PC-3 (cell line): ENCODE measurements around the gene AGXT. TPM values are rescaled to one million over a fixed set of nuclear protein-coding genes. Genes with fewer than 3 reads are reported as not detected.

Experiments
- ATAC-seq: fragments of 200-7000 bp; cut with Tn5 transposase; 2 replicates; pipeline ENCODE4 v1.9.1; 2020; ENCODE audit warnings: mild to moderate bottlenecking, moderate library complexity
- BruUV-seq: library from RNA; stranded (reverse); fragments of 400-500 nt; replicated peaks from 2 replicates; lab custom pipeline; 2021; lab: Mats Ljungman, UMichigan
- CTCF ChIA-PET: fragments of 300-600 bp; sonication (Branson Sonifier 250); formaldehyde crosslinking; loops from one replicate; lab custom pipeline; 2022; ENCODE audit warnings: antibody characterized with exemption; lab: Charles Lee
- POLR2A ChIA-PET: fragments of 300-600 bp; sonication (Branson Sonifier 250); formaldehyde crosslinking; loops from one replicate; lab custom pipeline; 2022; ENCODE audit warnings: antibody characterized with exemption; ENCODE audit not compliant: unreplicated experiment; lab: Charles Lee
- DNase-seq: peaks from one replicate; pipeline ENCODE4 v3.0.0-alpha.2; 2015
- H2AFZ ChIP-seq: fragments of 300-600 bp; sonication (generic); 2 replicates; pipeline ENCODE4 v1.6.0; 2016; ENCODE audit warnings: antibody characterized with exemption, low read length
- H3F3A ChIP-seq: fragments of 300-600 bp; sonication (generic); one replicate; pipeline ENCODE4 v1.6.0; 2017; ENCODE audit warnings: antibody characterized with exemption, low read length, control low read depth, mild to moderate bottlenecking; ENCODE audit not compliant: unreplicated experiment
- H3K27ac ChIP-seq: fragments of 300-600 bp; sonication (generic); 2 replicates; pipeline ENCODE4 v1.5.1; 2016; ENCODE audit warnings: mild to moderate bottlenecking, low read length
- H3K27me3 ChIP-seq: fragments of 300-600 bp; sonication (generic); 2 replicates; pipeline ENCODE4 v1.6.1; 2016; ENCODE audit warnings: low read length, mixed read lengths
- H3K36me3 ChIP-seq: fragments of 300-600 bp; sonication (generic); 2 replicates; pipeline ENCODE4 v1.6.1; 2016; ENCODE audit warnings: low read depth, mixed run types, low read length, mixed read lengths
- H3K4me1 ChIP-seq: fragments of 300-600 bp; sonication (generic); 2 replicates; pipeline ENCODE4 v1.5.1; 2016; ENCODE audit warnings: low read length; ENCODE audit not compliant: insufficient read depth
- H3K4me2 ChIP-seq: fragments of 300-600 bp; sonication (generic); 2 replicates; pipeline ENCODE4 v1.6.0; 2016; ENCODE audit warnings: low read length
- H3K4me3 ChIP-seq: fragments of 300-600 bp; sonication (generic); 2 replicates; pipeline ENCODE4 v1.5.1; 2016; ENCODE audit warnings: mild to moderate bottlenecking, low read length, mixed read lengths
- H3K79me2 ChIP-seq: fragments of 300-600 bp; sonication (generic); 2 replicates; pipeline ENCODE4 v1.6.1; 2017; ENCODE audit warnings: low read length, mixed read lengths
- H3K9ac ChIP-seq: fragments of 300-600 bp; sonication (generic); 2 replicates; pipeline ENCODE4 v1.6.0; 2016; ENCODE audit warnings: mild to moderate bottlenecking, low read length
- H3K9me2 ChIP-seq: fragments of 300-600 bp; sonication (generic); replicated peaks from 2 replicates; pipeline ENCODE4 v1.6.1; 2016; ENCODE audit warnings: mixed run types, low read length, mixed read lengths
- H3K9me3 ChIP-seq: fragments of 300-600 bp; sonication (generic); 2 replicates; pipeline ENCODE4 v1.6.1; 2016; ENCODE audit warnings: low read length, mixed read lengths
- H4K20me1 ChIP-seq: fragments of 300-600 bp; sonication (generic); 2 replicates; pipeline ENCODE4 v1.6.1; 2016; ENCODE audit warnings: low read length, mixed read lengths
- CTCF ChIP-seq: fragments of 300-600 bp; sonication (generic); conservative IDR thresholded peaks from 2 replicates; pipeline ENCODE4 v1.5.1; 2017; ENCODE audit warnings: antibody characterized with exemption, low read depth, mild to moderate bottlenecking, low read length
- EZH2 ChIP-seq: fragments of 300-600 bp; sonication (generic); IDR thresholded peaks from one replicate; pipeline ENCODE4 v1.6.1; 2017; ENCODE audit warnings: antibody characterized with exemption, mild to moderate bottlenecking, low read length; ENCODE audit not compliant: unreplicated experiment
- EZH2phosphoT487 ChIP-seq: fragments of 300-600 bp; sonication (generic); IDR thresholded peaks from 2 replicates; pipeline ENCODE4 v1.6.1; 2018; ENCODE audit warnings: mild to moderate bottlenecking, antibody characterized with exemption, low read length, borderline replicate concordance
- intact Hi-C: fragments of 100-400 bp; cut with micrococcal nuclease; formaldehyde crosslinking; loops from 2 replicates; pipeline ENCODE4 v1.9.0; 2023
- total RNA-seq: library from RNA; depleted of rRNA; stranded (reverse); fragments of >200 nt; gene quantifications from 2 replicates; pipeline ENCODE4 v1.2.3, GENCODE V29; 2014

Gene AGXT
- total RNA-seq, 1 experiment from 2014 or later, result not detected

- DNase-seq, result no peak
- no TSS peak for BruUV-seq
- Histone ChIP-seq H3F3A (no peaks in the 10 kb centered on the region), H3K27ac (no peak overlapping the region), H3K4me2 (no peak overlapping the region), H3K9me3 (no peaks in the 10 kb centered on the region; the same call in 1 of the 2 replicates), H3K9ac (no peak overlapping the region), H3K9me2 (no peaks in the 10 kb centered on the region), H3K27me3 (no peaks in the 10 kb centered on the region), H3K79me2 (no peaks in the 10 kb centered on the region), H3K4me3 (no peak overlapping the region), H4K20me1 (no peaks in the 10 kb centered on the region), H3K4me1 (no peaks in the 10 kb centered on the region), H2AFZ (no peak overlapping the region), H3K36me3 (no peaks in the 10 kb centered on the region)
- TF ChIP-seq EZH2, result no peak
- TF ChIP-seq EZH2phosphoT487, result no peak
- TF ChIP-seq CTCF, result no peak
- intact Hi-C loops, result loop anchor here (5.0 kb wide), 1 partner anchor 372 kb away; no protein-coding TSS in a partner anchor
- no peak for ATAC-seq
- POLR2A ChIA-PET, result no interaction called here
- CTCF ChIA-PET, result interaction anchor here (0.5 kb wide), 1 partner anchor 336 kb away, joined by 3 read pairs; no protein-coding TSS in a partner anchor
These were observed 18.6 kb upstream of the AGXT start for GRCh38 chr2:240850026-240850425.

- Histone ChIP-seq H3K4me2 (no peak overlapping the region), H3K9me3 (no peaks in the 10 kb centered on the region; the same call in 1 of the 2 replicates), H3K4me3 (no peak overlapping the region), H3K27ac (no peak overlapping the region), H4K20me1 (no peaks in the 10 kb centered on the region), H3K9me2 (no peaks in the 10 kb centered on the region), H3K9ac (no peak overlapping the region), H3K4me1 (no peaks in the 10 kb centered on the region), H3K36me3 (no peaks in the 10 kb centered on the region), H3K27me3 (no peaks in the 10 kb centered on the region), H3K79me2 (no peaks in the 10 kb centered on the region), H3F3A (no peaks in the 10 kb centered on the region), H2AFZ (no peak overlapping the region)
- ATAC-seq (no peak), DNase-seq (no peak)
- POLR2A ChIA-PET, result no interaction called here
- BruUV-seq, result no TSS peak
- CTCF ChIA-PET, result interaction anchor here (0.7 kb wide), 1 partner anchor 10 kb away, joined by 4 read pairs; no protein-coding TSS in a partner anchor
- TF ChIP-seq CTCF, result no peak
- no peak for TF ChIP-seq EZH2
- no peak for TF ChIP-seq EZH2phosphoT487
- intact Hi-C loops, result loop anchor here (5.0 kb wide), 1 partner anchor 372 kb away; no protein-coding TSS in a partner anchor
These were observed 17.9 kb upstream of the AGXT start for GRCh38 chr2:240850756-240851077.

- no TSS peak for BruUV-seq
- no peak overlapping the region for H3K9ac ChIP-seq
- H2AFZ ChIP-seq, result no peak overlapping the region
- ChIA-PET POLR2A (no interaction called here), CTCF (interaction anchor here (0.7 kb wide), 1 partner anchor 11 kb away, joined by 4 read pairs; no protein-coding TSS in a partner anchor)
- no peaks in the 10 kb centered on the region for H3K4me1 ChIP-seq
- DNase-seq (peak; percentile 83), ATAC-seq (peak; percentile 99)
- no peaks in the 10 kb centered on the region for H3K27me3 ChIP-seq
- no peaks in the 10 kb centered on the region for H4K20me1 ChIP-seq
- no peaks in the 10 kb centered on the region for H3K36me3 ChIP-seq
- H3K9me2 ChIP-seq, result no peaks in the 10 kb centered on the region
- H3F3A ChIP-seq, result no peaks in the 10 kb centered on the region
- H3K4me3 ChIP-seq, result no peak overlapping the region
- H3K27ac ChIP-seq, result no peak overlapping the region
- no peaks in the 10 kb centered on the region for H3K79me2 ChIP-seq
- H3K4me2 ChIP-seq, result no peak overlapping the region
- peak; percentile 89 for TF ChIP-seq CTCF
- TF ChIP-seq EZH2, result no peak
- TF ChIP-seq EZH2phosphoT487, result no peak
- H3K9me3 ChIP-seq, result no peaks in the 10 kb centered on the region; the same call in 1 of the 2 replicates
- intact Hi-C loops, result loop anchor here (5.0 kb wide), 1 partner anchor 371 kb away; no protein-coding TSS in a partner anchor
These were observed 17.3 kb upstream of the AGXT start for GRCh38 chr2:240851078-240851991.
